Midbrain (tissue), 1 donor: ENCODE data around the gene COL1A1.

Source experiments
- DNase-seq: peaks from one replicate; lab custom pipeline; 2025; lab: John Stamatoyannopoulos, UW

COL1A1 gene

DNA sequence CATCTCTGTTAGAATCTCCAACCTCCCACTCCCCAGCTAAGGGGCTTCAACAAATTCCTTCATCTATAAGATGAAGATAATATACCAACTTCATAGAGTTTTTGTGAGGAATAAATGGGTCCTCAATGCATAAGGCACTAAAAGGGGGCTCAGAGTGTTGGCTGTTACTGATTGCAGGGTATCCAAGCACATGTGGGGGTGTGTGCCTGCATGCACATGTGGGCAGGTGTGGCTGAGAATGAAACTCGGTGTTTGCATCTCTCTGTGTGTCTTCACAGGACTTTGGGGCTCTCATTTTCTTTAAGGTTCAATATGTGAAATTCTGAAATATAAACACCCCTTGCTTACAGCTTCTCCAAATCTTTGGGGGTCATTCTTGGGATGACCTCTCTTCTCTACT, 46.8 kb downstream of the COL1A1 start:
- no peak for DNase-seq

GRCh38 chr17:50153650-50154575, 47.5 kb downstream of the COL1A1 start:
- DNase-seq = no peak

DNA sequence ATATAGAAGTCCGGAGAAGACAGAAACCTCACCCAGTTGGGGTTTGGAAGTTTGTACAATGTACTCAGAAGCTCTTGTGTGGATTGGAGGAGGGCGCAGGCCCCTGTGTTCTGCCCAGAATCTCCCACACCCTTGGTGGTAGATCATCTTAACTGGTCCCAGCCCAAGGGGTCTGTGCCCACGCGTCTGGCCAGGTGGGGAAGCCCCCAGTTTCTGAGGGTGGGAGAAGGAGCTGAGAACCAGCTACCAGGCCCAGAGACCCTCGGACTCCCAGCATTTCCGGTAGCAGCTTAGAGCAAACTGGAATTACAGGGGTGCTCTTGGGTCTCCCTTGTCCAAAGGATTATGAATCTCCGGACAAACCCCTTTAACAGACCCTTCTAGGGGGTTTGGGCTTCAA, 48.7 kb downstream of the COL1A1 start:
- no peak for DNase-seq

DNA sequence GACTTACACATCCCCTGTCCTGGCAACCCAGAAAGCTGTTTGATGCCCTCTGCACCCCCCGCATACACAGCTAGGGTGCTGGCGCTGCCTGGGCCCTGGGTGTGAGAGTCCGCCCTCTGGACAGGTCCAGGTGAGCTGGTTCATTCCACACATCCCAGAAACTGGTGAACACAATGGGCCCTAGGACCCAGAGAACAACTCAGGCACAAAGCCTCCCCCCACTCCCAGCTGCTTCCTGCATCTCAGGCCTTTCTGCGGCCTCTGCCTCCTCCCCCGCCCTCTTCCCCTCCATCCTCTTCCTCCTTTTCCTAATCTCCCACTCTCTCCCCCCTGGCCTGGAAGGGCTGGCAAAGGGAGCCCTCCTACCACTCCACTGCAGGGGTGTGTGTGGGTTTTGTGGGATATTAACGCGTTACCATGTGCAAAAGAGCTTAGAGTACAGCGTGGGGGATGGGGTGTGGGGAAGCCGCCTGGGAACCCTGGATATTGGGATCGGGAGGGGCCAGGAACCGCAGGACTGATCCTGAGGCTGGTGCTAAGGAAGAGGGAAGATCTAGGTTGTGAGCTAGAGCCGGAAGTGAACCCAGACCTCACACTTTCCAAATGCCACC, 49.4 kb downstream of the COL1A1 start:
- DNase-seq = peak; percentile 86

GRCh38 chr17:50151041-50151936, 50.1 kb downstream of the COL1A1 start:
- DNase-seq = peak; percentile 90

- no peak for DNase-seq
Observed at GRCh38 chr17:50150354-50151040, 50.9 kb downstream of the COL1A1 start, which contains the start of gene PPP1R9B. PPP1R9B (minus strand) TSS chr17:50150677; CDS start chr17:50150513, 164 bp downstream.

- DNase-seq = peak; percentile 34
Observed at GRCh38 chr17:50149417-50150353, 51.7 kb downstream of the COL1A1 start.

- no peak for DNase-seq
Observed at GRCh38 chr17:50149091-50149416, 52.4 kb downstream of the COL1A1 start.

GRCh38 chr17:50148226-50149090, 53.0 kb downstream of the COL1A1 start:
- DNase-seq = peak; percentile 42

DNA sequence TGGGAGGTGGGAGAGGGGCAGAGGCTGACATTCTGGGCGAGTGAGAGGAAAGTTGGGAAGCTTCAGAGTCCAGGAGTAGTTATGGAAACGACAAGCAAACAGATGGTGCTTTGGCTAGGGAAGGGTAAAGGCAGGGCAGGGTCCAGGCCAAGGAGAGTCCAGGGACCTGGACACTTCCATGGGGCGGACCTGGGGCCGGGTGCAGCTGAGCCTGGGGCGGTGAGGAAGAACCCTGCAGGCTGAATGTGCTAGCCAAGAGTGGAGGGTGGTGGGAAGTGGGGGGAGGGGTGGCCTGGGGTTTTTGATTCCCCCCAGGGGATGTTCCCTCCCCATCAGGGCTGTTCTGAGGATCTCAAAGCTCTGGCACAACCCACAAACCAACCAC, 53.6 kb downstream of the COL1A1 start:
- no peak for DNase-seq

GRCh38 chr17:50146927-50147665, 54.3 kb downstream of the COL1A1 start:
- peak; percentile 27 for DNase-seq

GRCh38 chr17:50146230-50146926, 55.1 kb downstream of the COL1A1 start:
- no peak for DNase-seq

DNA sequence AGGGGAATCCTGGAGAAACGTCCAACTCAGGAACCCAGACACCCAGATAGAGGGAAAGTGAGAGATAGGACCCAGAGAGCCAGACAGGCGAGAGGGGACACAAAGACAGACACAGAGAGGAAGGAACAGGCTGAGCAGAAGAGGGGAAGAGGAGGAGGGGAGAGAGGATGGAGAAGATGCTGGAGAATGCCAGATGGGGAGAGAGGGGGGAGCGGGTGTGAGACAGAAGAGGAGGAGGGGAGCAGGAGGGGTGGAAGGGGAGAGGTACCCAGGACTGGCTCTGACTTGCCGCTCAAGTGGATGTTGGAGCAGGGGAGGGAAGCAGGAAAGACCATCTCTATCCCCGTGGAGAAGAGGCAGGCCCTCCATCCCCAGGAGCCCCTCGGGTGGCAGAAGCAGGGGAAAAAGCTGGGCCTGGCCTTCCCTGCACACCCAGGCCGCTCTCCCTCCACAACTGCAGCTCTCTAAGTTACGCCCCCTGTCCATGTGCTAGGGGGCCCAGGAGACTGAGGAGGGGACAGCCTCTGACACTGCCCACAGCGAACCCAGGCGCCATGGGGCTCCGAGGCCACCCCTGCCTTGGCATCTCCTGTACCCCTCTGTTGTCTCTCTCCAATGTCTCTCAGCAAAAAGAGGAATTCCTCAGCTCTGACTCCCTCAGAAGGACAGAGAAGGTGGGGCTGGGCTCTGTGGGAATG, 55.8 kb downstream of the COL1A1 start:
- no peak for DNase-seq

- DNase-seq = no peak
Observed at GRCh38 chr17:50144845-50145531, 56.4 kb downstream of the COL1A1 start.

- no peak for DNase-seq
Observed at GRCh38 chr17:50144355-50144754, 57.1 kb downstream of the COL1A1 start.

- no peak for DNase-seq
Observed at GRCh38 chr17:50143461-50144176, 57.8 kb downstream of the COL1A1 start.
